ENCODE measurements around the gene THADA. TPM values are rescaled to one million over a fixed set of nuclear protein-coding genes. Genes with fewer than 3 reads are reported as not detected.

THADA gene
- total RNA-seq, 1 donor from 2014 or later = 33.8 TPM

GRCh38 chr2:43218702-43219382, 377.0 kb downstream of the THADA start:
- H3K27ac Mint-ChIP-seq (ENCODE audit: unreplicated experiment) = peak overlapping the region; percentile 98
- TF ChIP-seq CTCF (conservative IDR thresholded peaks at IDR 0.05) = peak; percentile 13
- H3K27me3 Mint-ChIP-seq (ENCODE audit: low read depth) = peaks cover 2% of the 10 kb centered on the region
- peak overlapping the region; percentile 85 for H3K4me3 Mint-ChIP-seq
- no peak for DNase-seq (ENCODE audit: low read depth, low spot score)
- peaks cover 3% of the 10 kb centered on the region for H3K36me3 Mint-ChIP-seq (ENCODE audit: low read depth)
- H3K4me1 Mint-ChIP-seq = peaks cover 70% of the 10 kb centered on the region
- no peaks in the 10 kb centered on the region for H3K9me3 Mint-ChIP-seq

- peaks cover 65% of the 10 kb centered on the region for H3K4me1 Mint-ChIP-seq
- peak overlapping the region; percentile 75 for H3K27ac Mint-ChIP-seq (ENCODE audit: unreplicated experiment)
- H3K27me3 Mint-ChIP-seq (ENCODE audit: low read depth) = peaks cover 2% of the 10 kb centered on the region
- peak overlapping the region; percentile 55 for H3K4me3 Mint-ChIP-seq
- no peaks in the 10 kb centered on the region for H3K9me3 Mint-ChIP-seq
- no peak for DNase-seq (ENCODE audit: low read depth, low spot score)
- peak; percentile 28 for TF ChIP-seq CTCF (conservative IDR thresholded peaks at IDR 0.05)
- H3K36me3 Mint-ChIP-seq (ENCODE audit: low read depth) = no peaks in the 10 kb centered on the region
These were observed 377.6 kb downstream of the THADA start for GRCh38 chr2:43218155-43218701.

- Mint-ChIP-seq H3K36me3 (ENCODE audit: low read depth) (no peaks in the 10 kb centered on the region), H3K27me3 (ENCODE audit: low read depth) (peaks cover 2% of the 10 kb centered on the region), H3K4me3 (peak overlapping the region; percentile 55), H3K27ac (ENCODE audit: unreplicated experiment) (peak overlapping the region; percentile 75), H3K9me3 (no peaks in the 10 kb centered on the region), H3K4me1 (peaks cover 60% of the 10 kb centered on the region)
- no peak for DNase-seq (ENCODE audit: low read depth, low spot score)
- TF ChIP-seq CTCF (conservative IDR thresholded peaks at IDR 0.05) = no peak
These were observed 378.3 kb downstream of the THADA start for GRCh38 chr2:43217228-43218154.

- DNase-seq (ENCODE audit: low read depth, low spot score) = no peak
- Mint-ChIP-seq H3K4me3 (peak overlapping the region; percentile 9), H3K9me3 (no peaks in the 10 kb centered on the region), H3K27me3 (ENCODE audit: low read depth) (no peaks in the 10 kb centered on the region), H3K36me3 (ENCODE audit: low read depth) (no peaks in the 10 kb centered on the region), H3K4me1 (peaks cover 51% of the 10 kb centered on the region), H3K27ac (ENCODE audit: unreplicated experiment) (no peak overlapping the region)
- no peak for TF ChIP-seq CTCF (conservative IDR thresholded peaks at IDR 0.05)
These were observed 379.2 kb downstream of the THADA start for GRCh38 chr2:43216629-43217028.

GRCh38 chr2:43215673-43216255, 380.1 kb downstream of the THADA start:
- Mint-ChIP-seq H3K4me1 (peaks cover 43% of the 10 kb centered on the region), H3K27ac (ENCODE audit: unreplicated experiment) (no peak overlapping the region), H3K4me3 (no peak overlapping the region)

More at GRCh38 chr2:43215673-43216255, 380.1 kb downstream of the THADA start:
- no peaks in the 10 kb centered on the region for H3K36me3 Mint-ChIP-seq (ENCODE audit: low read depth)
- no peak for TF ChIP-seq CTCF (conservative IDR thresholded peaks at IDR 0.05)
- no peaks in the 10 kb centered on the region for H3K27me3 Mint-ChIP-seq (ENCODE audit: low read depth)
- no peak for DNase-seq (ENCODE audit: low read depth, low spot score)
- H3K9me3 Mint-ChIP-seq = no peaks in the 10 kb centered on the region
